NCI-H82 treated with DMSO at 0.1 percent for 48 hours (cell line): ENCODE data around the gene MEGF9.

ENCODE experiments used
- DNase-seq: peaks from one replicate; lab custom pipeline; 2025; ENCODE audit not compliant: unreplicated experiment; lab: John Stamatoyannopoulos, UW

Gene MEGF9

DNA sequence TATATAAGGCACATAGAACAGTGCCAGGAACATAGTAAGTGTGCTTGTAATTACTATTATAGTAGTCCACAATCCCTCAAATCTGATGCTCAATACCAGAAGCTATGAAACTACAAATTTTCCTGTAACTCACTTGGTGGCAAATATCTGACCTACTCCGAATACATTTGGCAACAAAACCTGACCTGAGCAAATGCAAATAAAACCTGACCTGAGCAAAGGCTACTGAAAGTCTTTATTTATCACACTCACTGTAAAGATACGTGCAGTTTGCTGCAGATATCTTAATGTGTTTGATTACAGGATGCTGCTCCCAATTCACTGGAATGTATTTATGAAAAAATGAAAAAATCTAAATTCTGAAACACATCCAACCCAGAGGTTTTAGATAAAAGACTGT, 7.1 kb downstream of the MEGF9 start:
- DNase-seq, result no peak

GRCh38 chr9:120705174-120705573, 9.1 kb downstream of the MEGF9 start:
- no peak for DNase-seq

GRCh38 chr9:120702075-120702474, 12.2 kb downstream of the MEGF9 start:
- no peak for DNase-seq

- DNase-seq, result no peak
Measured at GRCh38 chr9:120701248-120701647, 13.0 kb downstream of the MEGF9 start.

DNA sequence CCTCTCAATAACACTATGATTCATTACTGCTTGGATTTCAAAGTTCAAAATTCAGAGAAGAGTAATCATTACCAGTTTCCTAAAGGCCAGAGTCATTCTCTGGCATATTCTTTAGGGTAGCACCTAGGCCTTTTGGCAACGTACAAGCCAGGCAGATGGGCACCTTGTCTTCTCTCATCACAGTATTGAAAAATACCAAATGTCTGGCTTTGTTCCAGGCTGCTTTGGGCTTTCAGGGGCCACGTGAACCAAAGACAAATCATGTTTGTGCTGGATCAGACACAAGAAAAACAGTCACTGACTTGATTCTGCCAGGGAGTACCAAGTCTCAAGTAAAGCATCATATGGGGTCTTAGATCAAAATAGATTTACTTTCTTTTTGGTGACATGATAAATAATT, 15.5 kb downstream of the MEGF9 start:
- peak; percentile 48 for DNase-seq

- no peak for DNase-seq
Measured at GRCh38 chr9:120697448-120697847, 16.8 kb downstream of the MEGF9 start.

- DNase-seq, result no peak
Measured at GRCh38 chr9:120696551-120697230, 17.6 kb downstream of the MEGF9 start.

DNA sequence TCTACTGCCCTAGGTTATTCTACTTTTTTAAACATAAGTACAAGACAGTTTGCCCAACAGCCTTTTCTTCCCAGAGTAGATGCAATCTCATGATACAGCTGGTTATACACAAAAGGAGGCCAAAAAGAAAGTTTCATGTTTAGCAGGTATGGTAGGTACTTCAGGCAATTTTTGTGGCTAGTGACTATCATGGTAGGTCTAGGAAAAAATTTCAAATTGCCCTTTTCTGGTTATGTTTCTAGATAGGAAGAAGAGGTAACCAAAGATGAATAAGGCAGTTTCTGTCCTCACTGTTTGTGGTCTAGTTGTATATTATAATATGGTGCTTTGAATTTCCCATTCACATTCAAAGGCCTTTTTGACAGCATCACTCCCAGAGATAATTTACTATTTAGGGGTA, 19.7 kb downstream of the MEGF9 start:
- DNase-seq, result no peak

- DNase-seq, result no peak
Measured at GRCh38 chr9:120693700-120694008, 20.6 kb downstream of the MEGF9 start.

DNA sequence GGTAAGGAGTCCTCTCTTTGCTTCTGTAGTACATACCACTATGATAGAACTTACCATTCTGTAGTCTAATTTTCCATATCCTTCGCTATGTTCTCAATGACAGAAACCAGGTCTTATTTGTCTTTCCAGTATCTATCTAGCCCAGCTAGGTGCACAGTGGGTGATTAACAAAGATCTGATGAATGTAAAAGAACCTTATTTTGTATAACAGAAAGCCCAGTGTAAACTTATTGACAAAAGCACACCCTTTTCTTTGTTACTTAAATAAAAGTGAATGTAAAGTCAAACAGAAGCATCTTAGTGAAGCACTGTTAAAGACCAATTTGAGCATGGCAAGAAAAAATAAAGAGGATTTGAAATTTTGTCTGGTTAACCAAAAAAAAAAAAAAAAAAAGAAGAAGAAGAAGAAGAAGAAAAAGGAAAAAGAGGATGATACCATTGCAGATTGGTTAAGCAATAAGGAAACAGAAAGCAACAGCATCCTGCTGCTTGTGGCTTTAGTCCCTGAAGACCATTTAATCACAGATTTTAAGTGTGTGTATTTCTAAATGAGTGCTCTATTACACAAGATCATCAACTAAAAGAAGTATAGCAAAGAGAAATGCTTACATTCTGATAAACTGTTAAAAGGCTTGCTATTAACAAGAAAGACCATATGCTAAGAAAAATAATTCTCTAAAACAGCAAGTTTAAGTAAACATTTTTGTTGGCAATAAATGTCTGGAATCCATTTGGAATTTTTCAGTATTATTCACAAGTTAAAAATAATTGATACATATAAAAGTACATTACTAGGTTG, 21.2 kb downstream of the MEGF9 start:
- no peak for DNase-seq

DNA sequence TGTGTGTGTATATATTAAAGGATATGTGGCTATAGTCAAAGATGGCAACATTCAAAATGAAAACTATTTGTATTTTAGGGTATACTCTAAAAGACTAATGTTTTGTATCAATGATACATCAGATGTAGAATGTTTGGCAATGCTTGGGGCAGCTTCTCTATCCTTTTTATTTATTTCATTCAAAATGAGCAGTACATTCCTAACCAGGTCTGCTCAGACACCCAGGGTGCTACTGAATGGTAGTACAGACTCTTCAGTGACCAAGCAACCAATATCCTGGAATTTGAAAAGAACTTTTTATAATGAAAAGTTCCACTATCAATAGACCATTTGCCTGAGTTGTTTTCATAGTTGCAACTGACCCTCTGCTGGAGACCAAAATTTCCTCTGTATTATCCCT, 23.9 kb downstream of the MEGF9 start:
- no peak for DNase-seq

DNA sequence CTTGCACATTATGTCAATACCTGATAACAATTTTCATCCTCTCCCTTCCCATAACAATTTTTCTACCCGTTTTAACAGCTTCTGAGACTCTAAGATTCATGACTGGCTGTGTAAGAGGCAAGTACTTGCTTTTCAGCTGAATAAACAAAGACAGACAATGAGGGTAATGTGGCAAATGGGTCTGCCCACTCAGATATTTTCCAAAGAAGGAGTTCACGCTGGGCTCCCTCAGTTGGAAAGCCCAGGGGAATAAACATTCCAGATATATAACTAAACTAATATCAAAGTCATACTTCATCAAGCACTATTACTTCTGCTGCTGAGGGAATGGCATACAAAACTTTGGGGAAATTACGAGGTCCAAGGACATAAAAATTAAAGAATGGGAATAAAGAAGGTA, 24.4 kb downstream of the MEGF9 start:
- no peak for DNase-seq

DNA sequence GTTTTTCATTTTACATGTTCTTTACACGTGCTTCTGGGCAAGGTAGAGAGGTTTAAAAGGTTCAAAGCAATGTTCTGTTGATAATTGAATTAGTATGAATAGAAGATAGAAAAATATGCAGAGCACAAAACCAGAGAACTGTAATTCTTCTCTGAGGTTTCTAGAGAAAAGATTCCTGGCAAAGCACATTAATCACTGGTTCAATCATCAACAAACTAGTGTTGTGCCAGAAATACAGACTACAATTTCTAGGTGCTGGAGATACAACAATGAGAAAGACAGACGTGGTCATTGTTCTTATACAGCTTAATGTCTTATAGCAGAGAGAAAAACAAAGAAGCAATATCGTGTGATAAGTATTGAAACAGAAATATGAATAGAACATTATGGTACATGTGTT, 25.5 kb downstream of the MEGF9 start:
- DNase-seq, result no peak

DNA sequence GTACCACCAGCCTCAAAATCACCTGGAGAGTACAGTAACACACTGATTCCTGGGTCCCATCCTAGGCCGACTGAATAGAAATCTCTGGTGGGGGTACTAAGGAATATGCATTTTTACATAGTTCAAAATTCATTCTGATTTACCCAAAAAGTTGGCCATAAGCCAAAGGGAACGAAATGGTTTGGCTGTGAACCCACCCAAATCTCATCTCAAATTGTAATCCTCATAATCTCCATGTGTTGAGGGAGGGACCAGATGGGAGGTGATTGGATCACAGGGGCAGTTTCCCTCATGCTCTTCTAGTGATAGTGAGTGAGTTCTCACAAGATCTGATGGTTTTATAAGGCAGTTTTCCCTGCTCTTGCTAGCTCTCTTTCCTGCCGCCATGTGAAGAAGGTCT, 31.1 kb downstream of the MEGF9 start:
- peak; percentile 79 for DNase-seq

- DNase-seq, result no peak
Measured at GRCh38 chr9:120681121-120681520, 33.1 kb downstream of the MEGF9 start.

- no peak for DNase-seq
Measured at GRCh38 chr9:120680579-120680978, 33.7 kb downstream of the MEGF9 start.

- no peak for DNase-seq
Measured at GRCh38 chr9:120680161-120680560, 34.1 kb downstream of the MEGF9 start.

- DNase-seq, result no peak
Measured at GRCh38 chr9:120677965-120678364, 36.3 kb downstream of the MEGF9 start.

DNA sequence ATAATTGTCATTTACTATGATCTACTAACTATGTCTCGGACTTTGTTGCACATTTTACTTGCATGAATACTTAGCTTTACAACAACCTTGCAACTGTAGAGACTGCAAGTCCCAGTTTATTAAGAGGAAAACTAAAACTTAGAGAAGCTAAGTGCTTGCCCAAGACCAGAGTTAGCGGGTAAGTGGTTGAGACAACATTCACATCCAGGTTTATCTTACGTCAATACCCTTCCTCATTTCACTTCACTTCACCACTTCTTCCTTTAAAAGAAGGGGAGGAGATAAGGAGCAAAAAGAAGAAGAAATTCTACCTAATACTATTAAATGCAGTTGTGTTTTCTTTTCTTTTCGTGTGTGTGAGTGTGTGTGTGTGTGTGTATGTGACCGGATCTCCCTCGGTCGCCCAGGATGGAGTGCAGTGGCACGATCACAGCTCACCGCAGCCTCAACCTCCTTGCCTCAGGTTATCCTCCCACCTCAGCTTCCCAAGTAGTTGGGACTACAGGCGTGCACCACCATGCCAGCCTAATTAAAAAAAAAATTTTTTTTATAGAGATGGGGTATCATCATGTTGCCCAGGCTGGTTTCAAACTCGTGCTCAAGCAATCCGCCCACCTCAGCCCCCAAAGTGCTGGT, 37.4 kb downstream of the MEGF9 start:
- no peak for DNase-seq

- DNase-seq, result no peak
Measured at GRCh38 chr9:120668399-120668798, 45.9 kb downstream of the MEGF9 start.

GRCh38 chr9:120663950-120664349, 50.3 kb downstream of the MEGF9 start:
- no peak for DNase-seq

- DNase-seq, result no peak
Measured at GRCh38 chr9:120663380-120663779, 50.9 kb downstream of the MEGF9 start.
